ENCODE data around the gene RGS7. TPM values are rescaled to one million over a fixed set of nuclear protein-coding genes. Genes with fewer than 3 reads are reported as not detected.

Gene RGS7
- polyA plus RNA-seq, 1 donor from 2014 or later = 24.2 TPM

DNA sequence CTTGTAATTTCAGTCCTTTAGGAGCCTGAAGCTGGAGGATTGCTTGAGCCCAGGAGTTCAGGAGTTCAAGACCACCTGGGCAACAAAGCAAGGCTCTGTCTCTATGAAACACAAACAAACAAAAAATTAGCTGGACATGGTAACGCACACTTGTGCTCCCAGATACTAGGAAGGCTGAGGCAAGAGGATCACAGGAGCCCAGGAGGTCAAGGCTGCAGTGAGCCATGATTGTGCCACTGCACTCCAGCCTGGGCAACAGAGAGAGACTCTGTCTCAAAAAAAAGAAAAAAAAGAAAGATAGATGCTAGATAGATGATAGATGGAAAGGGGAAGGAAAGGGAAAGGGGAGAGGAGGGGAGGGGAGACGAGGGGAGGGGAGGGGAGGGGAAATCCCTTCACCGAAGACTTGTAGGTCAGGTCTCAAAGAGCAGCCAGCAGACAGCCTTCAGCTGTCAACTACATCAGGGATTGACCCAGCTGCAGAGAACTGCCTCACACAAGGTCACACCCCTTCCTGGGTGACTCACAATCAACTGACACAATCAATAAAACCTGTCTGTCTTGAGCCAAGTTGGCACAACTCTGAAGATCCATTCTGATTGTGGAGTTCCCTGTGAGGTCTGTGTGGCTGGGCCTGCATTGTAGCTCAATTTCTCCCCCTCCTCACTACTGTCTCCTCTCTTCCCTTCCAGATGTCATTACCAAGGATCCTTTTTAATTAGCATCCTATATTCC lies 200.6 kb downstream of the RGS7 start:
- Histone ChIP-seq H3K4me2 (ENCODE audit: low read length) (no peak overlapping the region), H3K36me3 (ENCODE audit: insufficient read depth, low read length) (no peaks in the 10 kb centered on the region), H3K9me3 (ENCODE audit: low read length) (no peaks in the 10 kb centered on the region), H3K79me2 (replicated peaks; ENCODE audit: insufficient read depth, low read length) (no peaks in the 10 kb centered on the region), H3F3A (ENCODE audit: insufficient read depth, low read length, poor library complexity, severe bottlenecking) (no peaks in the 10 kb centered on the region), H3K9me2 (ENCODE audit: insufficient read depth, low read length) (no peaks in the 10 kb centered on the region), H2AFZ (ENCODE audit: low read depth, low read length) (no peak overlapping the region), H3K27ac (ENCODE audit: low read length) (no peak overlapping the region), H3K27me3 (ENCODE audit: insufficient read depth, low read depth, low read length) (no peaks in the 10 kb centered on the region), H4K20me1 (ENCODE audit: insufficient read depth) (no peaks in the 10 kb centered on the region), H3K9ac (ENCODE audit: low read length) (no peak overlapping the region), H3K4me3 (ENCODE audit: low read length) (no peak overlapping the region)
- no peak for TF ChIP-seq MXI1 (conservative IDR thresholded peaks at IDR 0.05; ENCODE audit: poor library complexity, severe bottlenecking)
- TF ChIP-seq EZH2 (IDR thresholded peaks at IDR 0.05; ENCODE audit: borderline replicate concordance, insufficient read depth, low read length, poor library complexity, severe bottlenecking) = no peak
- no peak for TF ChIP-seq POLR2AphosphoS5 (IDR thresholded peaks at IDR 0.05)
- TF ChIP-seq EP300 (conservative IDR thresholded peaks at IDR 0.05; ENCODE audit: poor library complexity, severe bottlenecking) = no peak
- no peak for TF ChIP-seq REST (IDR thresholded peaks at IDR 0.05; ENCODE audit: borderline replicate concordance)
- no peak for TF ChIP-seq SMC3 (conservative IDR thresholded peaks at IDR 0.05; ENCODE audit: poor library complexity)
- no peak for TF ChIP-seq TAF1 (IDR thresholded peaks at IDR 0.05; ENCODE audit: low read depth)
- TF ChIP-seq, protein P1, sequence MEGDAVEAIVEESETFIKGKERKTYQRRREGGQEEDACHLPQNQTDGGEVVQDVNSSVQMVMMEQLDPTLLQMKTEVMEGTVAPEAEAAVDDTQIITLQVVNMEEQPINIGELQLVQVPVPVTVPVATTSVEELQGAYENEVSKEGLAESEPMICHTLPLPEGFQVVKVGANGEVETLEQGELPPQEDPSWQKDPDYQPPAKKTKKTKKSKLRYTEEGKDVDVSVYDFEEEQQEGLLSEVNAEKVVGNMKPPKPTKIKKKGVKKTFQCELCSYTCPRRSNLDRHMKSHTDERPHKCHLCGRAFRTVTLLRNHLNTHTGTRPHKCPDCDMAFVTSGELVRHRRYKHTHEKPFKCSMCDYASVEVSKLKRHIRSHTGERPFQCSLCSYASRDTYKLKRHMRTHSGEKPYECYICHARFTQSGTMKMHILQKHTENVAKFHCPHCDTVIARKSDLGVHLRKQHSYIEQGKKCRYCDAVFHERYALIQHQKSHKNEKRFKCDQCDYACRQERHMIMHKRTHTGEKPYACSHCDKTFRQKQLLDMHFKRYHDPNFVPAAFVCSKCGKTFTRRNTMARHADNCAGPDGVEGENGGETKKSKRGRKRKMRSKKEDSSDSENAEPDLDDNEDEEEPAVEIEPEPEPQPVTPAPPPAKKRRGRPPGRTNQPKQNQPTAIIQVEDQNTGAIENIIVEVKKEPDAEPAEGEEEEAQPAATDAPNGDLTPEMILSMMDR (IDR thresholded peaks at IDR 0.05; ENCODE audit: poor library complexity, severe bottlenecking) = no peak
- no peak for TF ChIP-seq RAD21 (conservative IDR thresholded peaks at IDR 0.05)

GRCh38 chr1:241145881-241146280 lies 211.1 kb downstream of the RGS7 start:
- Histone ChIP-seq H4K20me1 (ENCODE audit: insufficient read depth) (no peaks in the 10 kb centered on the region), H2AFZ (ENCODE audit: low read depth, low read length) (no peak overlapping the region), H3K4me2 (ENCODE audit: low read length) (no peak overlapping the region), H3K9me3 (ENCODE audit: low read length) (no peaks in the 10 kb centered on the region), H3K79me2 (replicated peaks; ENCODE audit: insufficient read depth, low read length) (no peaks in the 10 kb centered on the region), H3K9ac (ENCODE audit: low read length) (no peak overlapping the region), H3K4me3 (ENCODE audit: low read length) (no peak overlapping the region), H3K27me3 (ENCODE audit: insufficient read depth, low read depth, low read length) (no peaks in the 10 kb centered on the region), H3K27ac (ENCODE audit: low read length) (no peak overlapping the region), H3K9me2 (ENCODE audit: insufficient read depth, low read length) (no peaks in the 10 kb centered on the region), H3F3A (ENCODE audit: insufficient read depth, low read length, poor library complexity, severe bottlenecking) (no peaks in the 10 kb centered on the region), H3K36me3 (ENCODE audit: insufficient read depth, low read length) (no peaks in the 10 kb centered on the region)
- TF ChIP-seq, protein P1 (IDR thresholded peaks at IDR 0.05; ENCODE audit: poor library complexity, severe bottlenecking) = no peak
- TF ChIP-seq SMC3 (conservative IDR thresholded peaks at IDR 0.05; ENCODE audit: poor library complexity) = no peak
- TF ChIP-seq EP300 (conservative IDR thresholded peaks at IDR 0.05; ENCODE audit: poor library complexity, severe bottlenecking) = no peak
- no peak for TF ChIP-seq TAF1 (IDR thresholded peaks at IDR 0.05; ENCODE audit: low read depth)
- TF ChIP-seq POLR2AphosphoS5 (IDR thresholded peaks at IDR 0.05) = no peak
- TF ChIP-seq EZH2 (IDR thresholded peaks at IDR 0.05; ENCODE audit: borderline replicate concordance, insufficient read depth, low read length, poor library complexity, severe bottlenecking) = no peak
- TF ChIP-seq REST (IDR thresholded peaks at IDR 0.05; ENCODE audit: borderline replicate concordance) = no peak
- no peak for TF ChIP-seq RAD21 (conservative IDR thresholded peaks at IDR 0.05)
- TF ChIP-seq MXI1 (conservative IDR thresholded peaks at IDR 0.05; ENCODE audit: poor library complexity, severe bottlenecking) = no peak
